ENCODE results near the gene LARP4B.

GRCh38 chr10:819326-819725, 112.2 kb downstream of the LARP4B start:
- TF ChIP-seq POLR2A (IDR thresholded peaks at IDR 0.05) (no peak), CTCF (IDR thresholded peaks at IDR 0.05) (no peak)

All from breast epithelium (tissue), 3 donors.